ENCODE data around the gene ZC4H2.
"Not testable (repeated sequence)": the region's sequence is repeated elsewhere in the genome, so short reads cannot be mapped to it uniquely, and the experiment has no call there.

Gene ZC4H2

GRCh38 chrX:64975989-64976672 lies at the start of gene ZC4H2:
ZC4H2 (minus strand) TSS chrX:64976450; CDS start chrX:64976377, 73 bp downstream.
- DNase-seq (ENCODE audit: low read depth in 2 of 2, low spot score in 1 of 2) = peak in 1 of 2 donors; percentile 28

DNA sequence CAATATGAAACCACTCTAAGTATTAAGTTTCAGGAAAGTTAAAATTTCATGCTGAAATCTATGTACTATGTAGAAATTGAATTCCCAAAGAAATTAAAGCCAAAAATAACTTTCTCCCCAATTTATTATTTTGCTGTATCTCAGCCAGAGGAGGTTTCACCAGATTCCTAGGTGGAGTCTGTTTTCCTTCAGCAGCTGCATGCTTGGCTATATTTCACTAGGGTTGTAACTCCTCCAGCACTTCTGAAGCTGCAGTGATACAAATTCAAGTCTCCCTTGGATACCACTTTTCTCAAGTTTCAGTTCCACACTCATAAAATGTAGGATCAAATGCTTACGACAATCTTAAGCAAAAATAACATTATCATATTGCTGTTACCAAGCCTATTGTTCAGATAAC lies 41.2 kb upstream of the ZC4H2 start:
- no peak for DNase-seq (ENCODE audit: low read depth in 2 of 2, low spot score in 1 of 2)

- no peak for DNase-seq (ENCODE audit: low read depth in 2 of 2, low spot score in 1 of 2)
Observed at GRCh38 chrX:65014230-65014629, 38.0 kb upstream of the ZC4H2 start.

GRCh38 chrX:65009459-65009858 lies 33.2 kb upstream of the ZC4H2 start:
- DNase-seq (ENCODE audit: low read depth in 2 of 2, low spot score in 1 of 2) = no peak

DNA sequence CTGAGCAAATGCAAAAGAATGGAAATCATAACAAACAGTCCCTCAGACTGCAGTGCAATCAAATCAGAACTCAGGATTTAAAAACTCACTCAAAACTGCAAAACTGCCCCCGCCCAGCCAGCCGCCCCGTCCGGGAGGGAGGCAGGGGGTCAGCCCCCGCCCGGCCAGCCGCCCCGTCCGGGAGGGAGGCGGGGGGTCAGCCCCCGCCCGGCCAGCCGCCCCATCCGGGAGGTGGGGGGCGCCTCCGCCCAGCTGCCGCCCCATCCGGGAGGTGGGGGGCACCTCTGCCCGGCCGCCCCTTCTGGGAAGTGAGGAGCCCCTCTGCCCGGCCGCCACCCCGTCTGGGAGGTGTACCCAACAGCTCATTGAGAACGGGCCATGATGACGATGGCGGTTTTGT lies 26.0 kb upstream of the ZC4H2 start:
- DNase-seq (ENCODE audit: low read depth in 2 of 2, low spot score in 1 of 2) = not testable (repeated sequence)

- no peak for DNase-seq (ENCODE audit: low read depth in 2 of 2, low spot score in 1 of 2)
Observed at GRCh38 chrX:64996805-64997204, 20.6 kb upstream of the ZC4H2 start.

DNA sequence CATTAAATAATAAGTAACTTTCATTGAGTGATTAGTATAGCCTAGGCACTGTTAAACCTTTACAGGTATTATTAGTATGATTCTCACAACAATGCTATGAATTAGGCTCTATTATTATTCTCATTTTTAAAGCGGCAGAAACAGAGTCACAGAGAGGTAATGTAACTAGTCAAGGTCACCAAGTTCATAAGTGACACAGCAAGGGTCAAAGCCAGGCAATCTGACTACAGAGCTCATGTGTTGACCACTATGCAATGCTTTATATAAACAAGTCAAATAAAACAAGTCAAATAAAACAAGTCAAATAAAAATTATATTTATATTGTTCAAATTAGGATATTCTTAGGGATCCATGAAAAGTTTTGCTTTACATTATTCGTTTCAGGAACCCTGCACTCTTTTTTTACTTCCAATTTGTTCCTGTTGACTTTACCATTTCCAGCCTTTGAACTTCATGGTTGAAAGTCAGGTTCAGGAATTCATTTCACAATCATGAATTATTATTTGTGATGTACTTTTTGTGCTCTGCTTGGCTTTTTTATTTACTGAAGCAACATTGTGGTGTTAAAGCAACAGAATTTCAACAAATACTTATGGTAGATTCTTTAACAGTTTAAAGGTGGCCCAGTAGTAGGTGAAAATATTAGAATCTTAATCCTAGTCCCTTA lies 18.0 kb upstream of the ZC4H2 start:
- no peak for DNase-seq (ENCODE audit: low read depth in 2 of 2, low spot score in 1 of 2)

GRCh38 chrX:64977830-64978229 lies 1.6 kb upstream of the ZC4H2 start:
- DNase-seq (ENCODE audit: low read depth in 2 of 2, low spot score in 1 of 2) = no peak

- no peak for DNase-seq (ENCODE audit: low read depth in 2 of 2, low spot score in 1 of 2)
Observed at GRCh38 chrX:64977051-64977450, 801 bp upstream of the ZC4H2 start.

GRCh38 chrX:64976673-64977040 lies 407 bp upstream of the ZC4H2 start:
- no peak for DNase-seq (ENCODE audit: low read depth in 2 of 2, low spot score in 1 of 2)

DNA sequence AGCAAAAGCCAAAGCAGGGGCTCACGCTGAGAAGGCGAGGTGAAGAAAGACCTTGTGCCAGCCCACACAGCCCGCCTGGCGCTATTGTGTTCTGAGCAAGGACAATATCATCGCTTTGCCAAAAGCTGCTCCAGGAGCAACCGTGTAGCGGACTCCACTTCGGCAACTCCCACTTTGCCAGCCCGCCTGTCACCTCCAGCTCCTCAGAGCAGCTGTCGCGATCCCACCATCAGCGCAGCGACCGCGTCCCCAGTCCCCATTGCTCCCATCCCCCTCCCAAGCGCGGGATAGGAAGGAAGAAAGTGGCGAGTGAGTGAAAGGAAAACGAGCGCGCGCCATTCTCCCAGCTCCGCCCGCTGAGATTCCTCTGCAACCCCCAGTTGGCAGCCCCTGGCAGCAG lies 759 bp downstream of the ZC4H2 start:
- DNase-seq (ENCODE audit: low read depth in 2 of 2, low spot score in 1 of 2) = no peak

- no peak for DNase-seq (ENCODE audit: low read depth in 2 of 2, low spot score in 1 of 2)
Observed at GRCh38 chrX:64925480-64925879, 50.8 kb downstream of the ZC4H2 start.

GRCh38 chrX:64908121-64908520 lies 68.1 kb downstream of the ZC4H2 start:
- no peak for DNase-seq (ENCODE audit: low read depth in 2 of 2, low spot score in 1 of 2)

GRCh38 chrX:64894454-64895038 lies 81.7 kb downstream of the ZC4H2 start:
- DNase-seq (ENCODE audit: low read depth in 2 of 2, low spot score in 1 of 2) = no peak

DNA sequence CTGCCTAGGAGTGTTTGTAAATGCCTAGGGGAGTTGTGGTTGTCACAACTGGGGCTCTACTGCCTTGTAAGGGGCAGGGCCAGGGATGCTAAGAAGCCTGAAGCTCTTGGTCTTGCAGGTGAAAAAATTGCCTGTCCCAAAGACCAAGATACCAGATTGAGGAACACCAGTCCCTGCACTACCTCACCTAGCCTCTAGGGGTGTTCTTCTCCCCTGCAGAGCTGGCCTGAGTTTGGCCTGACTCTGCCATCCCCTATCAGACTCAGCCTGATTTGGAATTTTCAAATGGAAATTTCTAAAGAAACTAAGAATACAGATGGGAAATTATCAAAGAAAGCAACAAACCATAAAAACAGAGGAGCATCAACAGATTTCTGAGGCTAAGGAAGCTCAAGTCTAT lies 90.4 kb downstream of the ZC4H2 start:
- no peak for DNase-seq (ENCODE audit: low read depth in 2 of 2, low spot score in 1 of 2)

DNA sequence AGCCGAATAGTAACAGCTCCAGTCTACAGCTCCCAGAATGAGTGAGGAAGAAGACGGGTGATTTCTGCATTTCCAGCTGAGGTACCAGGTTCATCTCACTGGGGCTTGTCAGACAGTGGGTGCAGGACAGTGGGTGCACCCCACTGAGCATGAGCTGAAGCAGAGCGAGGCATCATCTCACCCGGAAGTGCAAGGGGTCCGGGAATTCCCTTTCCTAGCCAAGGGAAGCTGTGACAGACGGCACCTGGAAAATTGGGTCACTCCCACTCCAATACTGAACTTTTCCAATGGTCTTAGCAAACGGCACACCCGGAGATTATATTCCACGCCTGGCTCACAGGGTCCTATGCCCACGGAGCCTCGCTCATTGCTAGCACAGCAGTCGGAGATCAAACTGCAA lies 97.5 kb downstream of the ZC4H2 start:
- DNase-seq (ENCODE audit: low read depth in 2 of 2, low spot score in 1 of 2) = not testable (repeated sequence)

GRCh38 chrX:64867217-64867616 lies 109.0 kb downstream of the ZC4H2 start:
- no peak for DNase-seq (ENCODE audit: low read depth in 2 of 2, low spot score in 1 of 2)

Measured in stimulated activated CD8-positive, alpha-beta memory T cell treated with anti-CD3 and anti-CD28 coated beads, Interleukin-4, amount 100 ng/mL, for 1 hour (primary cell).